Lower lobe of right lung (tissue), 2 donors: ENCODE measurements around the gene ITPRID1. TPM values are rescaled to one million over a fixed set of nuclear protein-coding genes. Genes with fewer than 3 reads are reported as not detected.

Source experiments
- ATAC-seq, 2 donors: fragments of 200-7000 bp; cut with Tn5 transposase; one replicate each; pipeline ENCODE4 v1.9.1; 2020 to 2022; ENCODE audit warnings: mild to moderate bottlenecking in 2 of 2, moderate library complexity in 2 of 2
- DNase-seq: peaks from one replicate; pipeline ENCODE4 v3.0.0-alpha.2; 2020
- H3K27ac ChIP-seq: fragments of 200-600 bp; one replicate; pipeline ENCODE4 v1.8.0; 2022
- H3K27me3 ChIP-seq: fragments of 200-600 bp; one replicate; pipeline ENCODE4 v1.8.0; 2022; ENCODE audit warnings: low read depth
- H3K36me3 ChIP-seq: fragments of 200-600 bp; one replicate; pipeline ENCODE4 v1.8.0; 2022; ENCODE audit warnings: mild to moderate bottlenecking
- H3K4me1 ChIP-seq: fragments of 200-600 bp; one replicate; pipeline ENCODE4 v1.8.0; 2022
- H3K4me3 ChIP-seq: fragments of 200-600 bp; one replicate; pipeline ENCODE4 v1.8.0; 2022; ENCODE audit warnings: mild to moderate bottlenecking
- H3K9me3 ChIP-seq: fragments of 200-600 bp; one replicate; pipeline ENCODE4 v1.8.0; 2022
- CTCF ChIP-seq: fragments of 200-600 bp; IDR thresholded peaks from one replicate; pipeline ENCODE4 v1.8.0; 2022; ENCODE audit warnings: antibody characterized with exemption, mild to moderate bottlenecking
- intact Hi-C: fragments of 100-400 bp; cut with DNase I; formaldehyde crosslinking; loops from one replicate; pipeline ENCODE4 v1.11.0; 2022
- total RNA-seq: library from RNA; stranded (reverse); fragmentation: NEBNext Ultra II Directional; extraction: Animal tissue kit (Norgen Biotek cat#: 25700); gene quantifications from one replicate; pipeline ENCODE4 v1.2.1, GENCODE V29; 2021
- donor health status: DM: no; HTN: yes; CAD: no; lungs with severe emphysema.

The ITPRID1 gene
- total RNA-seq, 1 donor from 2014 or later = 0.59 TPM

- ATAC-seq = no peak
- Histone ChIP-seq H3K4me3 (no peak overlapping the region), H3K27ac (no peak overlapping the region), H3K27me3 (no peaks in the 10 kb centered on the region), H3K36me3 (no peaks in the 10 kb centered on the region), H3K9me3 (no peaks in the 10 kb centered on the region), H3K4me1 (no peaks in the 10 kb centered on the region)
- intact Hi-C loops = no loop called here
- no peak for DNase-seq
- TF ChIP-seq CTCF = no peak
Measured at GRCh38 chr7:31562002-31562401, 48.1 kb downstream of the ITPRID1 start.

- DNase-seq (no peak), ATAC-seq (no peak)
- Histone ChIP-seq H3K4me3 (no peak overlapping the region), H3K9me3 (no peaks in the 10 kb centered on the region), H3K27me3 (no peaks in the 10 kb centered on the region), H3K4me1 (no peaks in the 10 kb centered on the region), H3K27ac (no peak overlapping the region), H3K36me3 (no peaks in the 10 kb centered on the region)
- no peak for TF ChIP-seq CTCF
- intact Hi-C loops = no loop called here
Measured at GRCh38 chr7:31563522-31563921, 49.6 kb downstream of the ITPRID1 start.

GRCh38 chr7:31563951-31564350, 50.1 kb downstream of the ITPRID1 start:
- no peak for ATAC-seq
- intact Hi-C loops = no loop called here
- Histone ChIP-seq H3K36me3 (no peaks in the 10 kb centered on the region), H3K9me3 (no peaks in the 10 kb centered on the region), H3K4me1 (no peaks in the 10 kb centered on the region), H3K27me3 (no peaks in the 10 kb centered on the region), H3K27ac (no peak overlapping the region), H3K4me3 (no peak overlapping the region)
- no peak for DNase-seq
- no peak for TF ChIP-seq CTCF

- DNase-seq (no peak), ATAC-seq (no peak)
- Histone ChIP-seq H3K27ac (no peak overlapping the region), H3K36me3 (no peaks in the 10 kb centered on the region), H3K9me3 (no peaks in the 10 kb centered on the region), H3K4me3 (no peak overlapping the region), H3K4me1 (no peaks in the 10 kb centered on the region), H3K27me3 (no peaks in the 10 kb centered on the region)
- no peak for TF ChIP-seq CTCF
- intact Hi-C loops = no loop called here
Measured at GRCh38 chr7:31564661-31565060, 50.8 kb downstream of the ITPRID1 start.

- no peaks in the 10 kb centered on the region for H3K36me3 ChIP-seq
- no peaks in the 10 kb centered on the region for H3K27me3 ChIP-seq
- H3K9me3 ChIP-seq = no peaks in the 10 kb centered on the region
- no peak overlapping the region for H3K4me3 ChIP-seq
- no peak for DNase-seq
- intact Hi-C loops = no loop called here
- no peaks in the 10 kb centered on the region for H3K4me1 ChIP-seq
- ATAC-seq = no peak
- H3K27ac ChIP-seq = no peak overlapping the region
- TF ChIP-seq CTCF = no peak
Measured at GRCh38 chr7:31569528-31569927, 55.6 kb downstream of the ITPRID1 start.

- Histone ChIP-seq H3K27ac (no peak overlapping the region), H3K4me1 (no peaks in the 10 kb centered on the region), H3K9me3 (no peaks in the 10 kb centered on the region), H3K36me3 (no peaks in the 10 kb centered on the region), H3K27me3 (no peaks in the 10 kb centered on the region), H3K4me3 (no peak overlapping the region)
- no peak for ATAC-seq
- no peak for TF ChIP-seq CTCF
- no peak for DNase-seq
- intact Hi-C loops = no loop called here
Measured at GRCh38 chr7:31583526-31583925, 69.6 kb downstream of the ITPRID1 start.
